Kidney (tissue), 14 donors: ENCODE measurements around the gene STX8. TPM values are rescaled to one million over a fixed set of nuclear protein-coding genes. Genes with fewer than 3 reads are reported as not detected.

Experiments used
- DNase-seq, 5 donors: peaks; one replicate each; pipeline ENCODE4 v3.0.0-alpha.2; 2013 to 2020
- FAIRE-seq: peaks from 2 replicates; lab custom pipeline; 2012; peaks lifted over from hg19 to GRCh38; lab: Jason Lieb, UNC
- H3K27ac ChIP-seq, 2 donors: one replicate each; pipeline ENCODE4 v1.7.0; 2013; ENCODE audit warnings: low read depth in 2 of 2, low read length in 2 of 2, inconsistent platforms in 1 of 2
- H3K27me3 ChIP-seq: one replicate; pipeline ENCODE4 v1.7.1; 2013; ENCODE audit warnings: low read length, inconsistent platforms; ENCODE audit not compliant: control insufficient read depth, insufficient read depth
- H3K36me3 ChIP-seq, 3 donors: one replicate each; pipeline versions ENCODE4 v1.7.0 to v1.7.1; 2013; ENCODE audit warnings: low read length in 3 of 3, control low read depth in 1 of 3, inconsistent platforms in 1 of 3; ENCODE audit not compliant: insufficient read depth in 3 of 3, control insufficient read depth in 2 of 3
- H3K4me1 ChIP-seq, 3 donors: one replicate each; pipeline versions ENCODE4 v1.7.0 to v1.7.1; 2013; ENCODE audit warnings: low read length in 3 of 3, inconsistent platforms in 1 of 3, low read depth in 1 of 3; ENCODE audit not compliant: control insufficient read depth in 2 of 3, insufficient read depth in 2 of 3
- H3K4me3 ChIP-seq, 3 donors: one replicate each; pipeline versions ENCODE4 v1.7.0 to v1.8.1; 2013; ENCODE audit warnings: low read length in 3 of 3, control low read depth in 1 of 3, inconsistent platforms in 1 of 3
- H3K9ac ChIP-seq, 3 donors: one replicate each; pipeline versions ENCODE4 v1.7.0 to v1.7.1; 2013; ENCODE audit warnings: low read length in 3 of 3, control low read depth in 1 of 3, inconsistent platforms in 1 of 3
- H3K9me3 ChIP-seq, 3 donors: one replicate each; pipeline versions ENCODE4 v1.7.0 to v1.7.1; 2013; ENCODE audit warnings: low read length in 3 of 3, control low read depth in 1 of 3, inconsistent platforms in 1 of 3; ENCODE audit not compliant: control insufficient read depth in 2 of 3, insufficient read depth in 1 of 3
- intact Hi-C: fragments of 100-400 bp; cut with DNase I; formaldehyde crosslinking; loops from one replicate; pipeline ENCODE4 v1.11.1; 2022
- polyA plus RNA-seq: library from polyadenylated mRNA; stranded (reverse); fragments of 350-450 nt; fragmentation: Illumina TruSeq; extraction: RNeasy Lipid Tissue Mini Kit (QIAGEN cat#74804); gene quantifications from one replicate; pipeline ENCODE4 v1.2.3, GENCODE V29; 2014; ENCODE audit warnings: low read depth, low replicate concordance; ENCODE audit not compliant: insufficient read depth
- total RNA-seq: library from RNA; stranded (reverse); fragmentation: NEBNext Ultra II Directional; extraction: Animal tissue kit (Norgen Biotek cat#: 25700); gene quantifications from one replicate; pipeline ENCODE4 v1.2.1, GENCODE V29; 2021
- TF ChIP-seq, protein P1 (sequence below): IDR thresholded peaks from 3 replicates; pipeline ENCODE4 v1.5.1; 2012; ENCODE audit warnings: mild to moderate bottlenecking, moderate library complexity, borderline replicate concordance; ENCODE audit not compliant: insufficient read depth; ENCODE audit errors: extremely low read depth
- donor health status: control.
- donor health status: control.
- donor health status: control.
- donor health status: control.
- donor health status: control.
- donor health status: DM: yes; HTN: yes; CAD: no.
- donor health status: Normal renal cell carcinoma (clear cell type).

STX8 gene
- total and polyA plus RNA-seq, 2 donors from 2014 or later = 67.2 to 127 TPM

DNA sequence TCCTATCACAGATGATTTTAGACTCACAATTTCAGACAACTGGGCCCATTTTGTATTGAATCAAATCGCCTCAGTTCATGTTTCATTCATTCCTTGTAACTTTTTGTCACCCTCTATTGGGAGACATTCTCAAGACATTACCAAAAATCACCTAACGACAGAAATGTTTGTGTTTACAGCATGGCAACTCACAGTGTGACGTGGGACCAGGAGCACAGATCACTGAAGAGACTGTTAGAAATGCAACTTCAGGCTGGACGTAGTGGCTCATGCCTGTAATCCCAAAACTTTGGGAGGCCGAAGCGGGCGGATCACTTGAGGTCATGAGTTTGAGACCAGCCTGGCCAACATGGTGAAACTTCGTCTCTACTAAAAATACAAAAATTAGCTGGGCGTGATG, 304.7 kb downstream of the STX8 start:
- no peaks in the 10 kb centered on the region for H3K27me3 ChIP-seq
- no peaks in the 10 kb centered on the region for H3K4me1 ChIP-seq
- intact Hi-C loops = no loop called here
- H3K9me3 ChIP-seq = no peaks in the 10 kb centered on the region
- H3K4me3 ChIP-seq = no peak overlapping the region
- H3K27ac ChIP-seq = no peak overlapping the region
- TF ChIP-seq, protein P1, sequence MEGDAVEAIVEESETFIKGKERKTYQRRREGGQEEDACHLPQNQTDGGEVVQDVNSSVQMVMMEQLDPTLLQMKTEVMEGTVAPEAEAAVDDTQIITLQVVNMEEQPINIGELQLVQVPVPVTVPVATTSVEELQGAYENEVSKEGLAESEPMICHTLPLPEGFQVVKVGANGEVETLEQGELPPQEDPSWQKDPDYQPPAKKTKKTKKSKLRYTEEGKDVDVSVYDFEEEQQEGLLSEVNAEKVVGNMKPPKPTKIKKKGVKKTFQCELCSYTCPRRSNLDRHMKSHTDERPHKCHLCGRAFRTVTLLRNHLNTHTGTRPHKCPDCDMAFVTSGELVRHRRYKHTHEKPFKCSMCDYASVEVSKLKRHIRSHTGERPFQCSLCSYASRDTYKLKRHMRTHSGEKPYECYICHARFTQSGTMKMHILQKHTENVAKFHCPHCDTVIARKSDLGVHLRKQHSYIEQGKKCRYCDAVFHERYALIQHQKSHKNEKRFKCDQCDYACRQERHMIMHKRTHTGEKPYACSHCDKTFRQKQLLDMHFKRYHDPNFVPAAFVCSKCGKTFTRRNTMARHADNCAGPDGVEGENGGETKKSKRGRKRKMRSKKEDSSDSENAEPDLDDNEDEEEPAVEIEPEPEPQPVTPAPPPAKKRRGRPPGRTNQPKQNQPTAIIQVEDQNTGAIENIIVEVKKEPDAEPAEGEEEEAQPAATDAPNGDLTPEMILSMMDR = no peak
- no peak overlapping the region for H3K9ac ChIP-seq
- no peak for FAIRE-seq
- H3K36me3 ChIP-seq = no peaks in the 10 kb centered on the region
- no peak for DNase-seq

DNA sequence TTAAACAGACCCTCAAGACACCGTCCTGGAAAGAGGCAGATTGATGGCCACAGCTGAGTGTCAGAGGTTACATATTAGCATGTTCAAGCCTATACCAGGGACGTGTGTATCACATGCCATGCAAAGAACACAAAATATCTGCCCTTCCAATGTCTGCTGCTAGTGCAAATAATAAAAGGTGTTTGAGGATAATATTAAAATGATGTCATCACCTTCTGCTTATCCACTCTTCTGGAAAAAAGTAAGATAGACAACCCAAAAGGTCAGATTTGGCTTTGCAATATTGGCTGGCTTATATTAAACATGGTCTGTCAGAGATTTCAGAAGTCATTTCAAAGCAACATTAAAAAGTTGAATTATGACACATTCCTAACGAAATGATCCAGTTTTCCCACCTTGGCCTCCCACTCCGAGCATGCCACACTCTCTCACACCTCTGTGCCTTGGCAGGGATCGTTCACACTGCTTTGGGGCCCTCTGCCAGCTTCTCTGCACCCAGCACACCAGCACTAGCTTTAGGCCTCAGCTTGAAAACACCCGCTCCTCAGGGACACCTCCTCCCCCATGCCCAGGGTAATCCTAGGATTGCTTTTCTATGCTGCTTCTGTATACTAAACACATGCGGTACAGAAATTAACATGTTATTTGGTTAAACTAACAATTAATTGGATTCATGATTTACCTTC, 306.1 kb downstream of the STX8 start:
- no peak overlapping the region for H3K4me3 ChIP-seq
- intact Hi-C loops = no loop called here
- H3K36me3 ChIP-seq = no peaks in the 10 kb centered on the region
- DNase-seq (no peak), FAIRE-seq (no peak)
- H3K27me3 ChIP-seq = no peaks in the 10 kb centered on the region
- H3K27ac ChIP-seq = no peak overlapping the region
- TF ChIP-seq, protein P1 = no peak
- H3K4me1 ChIP-seq = no peaks in the 10 kb centered on the region
- no peak overlapping the region for H3K9ac ChIP-seq
- no peaks in the 10 kb centered on the region for H3K9me3 ChIP-seq

DNA sequence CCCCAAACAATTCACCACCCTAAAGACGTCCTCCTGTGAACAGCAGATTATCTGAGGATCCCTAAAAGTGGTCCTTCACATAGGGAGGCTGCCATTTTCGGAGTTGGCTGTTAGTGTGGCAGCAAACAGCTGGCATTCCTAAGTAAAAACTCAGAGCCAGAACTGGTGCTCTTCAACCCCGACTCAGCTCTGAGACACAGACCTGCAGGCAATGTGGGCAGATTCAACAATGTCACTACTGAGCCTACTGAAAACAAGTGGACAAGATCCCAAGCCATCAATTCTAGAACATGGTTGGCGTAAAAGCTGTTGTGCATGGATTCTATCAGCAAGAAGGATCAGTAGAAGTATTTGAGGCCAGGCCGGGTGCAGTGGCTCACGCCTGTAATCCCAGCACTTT, 307.1 kb downstream of the STX8 start:
- no peak for FAIRE-seq
- intact Hi-C loops = no loop called here

More for the DNA sequence above, 307.1 kb downstream of the STX8 start:
- Histone ChIP-seq H3K4me1 (no peaks in the 10 kb centered on the region), H3K27ac (no peak overlapping the region), H3K9ac (no peak overlapping the region), H3K36me3 (no peaks in the 10 kb centered on the region), H3K9me3 (peaks cover 0 to 3% (median 0%) of the 10 kb centered on the region in 3 donors), H3K4me3 (no peak overlapping the region), H3K27me3 (no peaks in the 10 kb centered on the region)
- TF ChIP-seq, protein P1 = no peak
- no peak for DNase-seq
